Measurements from ENCODE around the gene CDCA8.
A peak's percentile ranks its signal among the peaks of the same experiment; 100 is the strongest.

Gene CDCA8

GRCh38 chr1:37741130-37741529, 48.8 kb downstream of the CDCA8 start:
- no peak for FAIRE-seq

- FAIRE-seq, result no peak
Observed at GRCh38 chr1:37741662-37742061, 49.3 kb downstream of the CDCA8 start.

DNA sequence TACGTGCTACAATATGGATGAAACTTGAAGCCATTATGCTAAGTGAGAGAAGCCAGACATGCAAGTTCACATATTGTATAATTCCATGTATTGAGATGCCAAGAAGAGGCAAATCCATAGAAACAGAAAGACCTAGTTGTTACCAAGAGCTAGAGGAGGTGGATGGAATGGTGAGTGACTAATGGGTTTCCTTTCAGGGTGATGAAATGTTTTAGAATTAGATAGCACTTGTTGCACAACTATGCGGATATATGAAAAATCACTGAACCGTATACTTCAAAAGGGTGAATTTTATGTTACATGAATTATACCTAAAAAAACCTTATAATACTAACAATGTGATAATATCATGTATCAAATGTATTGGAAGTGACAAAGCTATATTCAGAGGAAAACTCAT, 54.5 kb downstream of the CDCA8 start:
- no peak for FAIRE-seq

DNA sequence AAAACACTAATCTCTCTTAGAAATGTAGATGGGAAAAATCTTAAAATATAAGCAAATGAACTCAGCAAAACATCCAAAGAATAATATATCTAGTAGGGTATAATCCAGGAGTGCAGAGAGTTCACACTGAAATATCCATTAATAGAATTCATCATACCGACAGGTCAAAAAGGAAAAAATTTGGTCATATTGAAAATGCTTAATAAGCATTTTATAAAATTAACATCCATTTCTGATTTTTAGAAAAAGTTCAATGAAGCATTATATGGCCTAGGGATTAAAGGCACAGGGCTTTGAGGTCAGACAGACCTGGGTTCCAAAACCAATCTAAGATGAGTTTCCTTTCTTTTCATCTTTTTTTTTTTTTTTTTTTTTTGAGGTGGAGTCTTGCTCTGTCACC, 56.2 kb downstream of the CDCA8 start:
- peak; percentile 13 for FAIRE-seq

GRCh38 chr1:37752213-37752582, 59.9 kb downstream of the CDCA8 start:
- no peak for FAIRE-seq

DNA sequence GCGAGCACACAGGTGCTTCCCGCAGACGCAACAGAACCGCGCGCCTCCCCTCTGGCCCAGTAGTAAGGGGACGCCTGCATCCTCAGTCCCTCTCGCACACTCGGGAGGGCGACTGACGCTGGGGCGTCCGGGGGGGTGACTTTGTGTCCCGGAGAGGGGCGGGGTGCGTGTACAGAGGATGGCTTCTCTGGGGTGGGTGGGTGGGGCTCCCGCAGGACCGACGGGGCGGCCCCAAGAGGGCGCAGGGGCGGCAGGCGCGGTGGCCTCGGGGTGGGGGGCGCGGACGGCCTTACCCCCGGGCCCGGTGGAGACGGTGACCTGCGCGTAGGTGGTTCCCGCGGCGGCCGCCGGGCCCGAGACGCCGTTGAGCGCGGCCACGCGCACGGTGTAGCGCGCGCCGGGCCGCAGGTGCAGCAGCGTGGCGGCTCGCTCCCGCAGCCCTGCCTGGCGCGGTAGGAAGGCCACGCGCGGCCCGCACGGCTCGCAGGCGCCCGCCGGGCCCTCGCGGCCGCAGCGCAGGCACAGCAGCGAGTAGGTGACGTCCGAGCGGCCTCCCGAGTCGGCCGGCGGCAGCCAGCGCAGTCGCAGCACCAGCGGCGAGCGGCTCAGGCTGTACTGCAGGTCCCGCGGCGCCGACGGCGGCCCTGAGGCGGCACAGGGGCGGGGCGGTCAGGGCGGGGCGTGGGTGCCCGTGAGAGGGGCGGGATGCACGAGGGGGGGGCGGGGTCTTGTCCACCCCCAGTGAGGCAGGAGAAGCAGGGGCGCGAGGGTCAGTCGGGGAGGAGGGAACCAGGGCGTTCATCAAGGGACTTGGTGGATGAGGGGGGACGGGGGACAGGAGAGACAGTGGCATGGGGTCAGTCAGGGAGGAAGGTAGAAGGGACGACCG, 60.5 kb downstream of the CDCA8 start:
- no peak for FAIRE-seq

DNA sequence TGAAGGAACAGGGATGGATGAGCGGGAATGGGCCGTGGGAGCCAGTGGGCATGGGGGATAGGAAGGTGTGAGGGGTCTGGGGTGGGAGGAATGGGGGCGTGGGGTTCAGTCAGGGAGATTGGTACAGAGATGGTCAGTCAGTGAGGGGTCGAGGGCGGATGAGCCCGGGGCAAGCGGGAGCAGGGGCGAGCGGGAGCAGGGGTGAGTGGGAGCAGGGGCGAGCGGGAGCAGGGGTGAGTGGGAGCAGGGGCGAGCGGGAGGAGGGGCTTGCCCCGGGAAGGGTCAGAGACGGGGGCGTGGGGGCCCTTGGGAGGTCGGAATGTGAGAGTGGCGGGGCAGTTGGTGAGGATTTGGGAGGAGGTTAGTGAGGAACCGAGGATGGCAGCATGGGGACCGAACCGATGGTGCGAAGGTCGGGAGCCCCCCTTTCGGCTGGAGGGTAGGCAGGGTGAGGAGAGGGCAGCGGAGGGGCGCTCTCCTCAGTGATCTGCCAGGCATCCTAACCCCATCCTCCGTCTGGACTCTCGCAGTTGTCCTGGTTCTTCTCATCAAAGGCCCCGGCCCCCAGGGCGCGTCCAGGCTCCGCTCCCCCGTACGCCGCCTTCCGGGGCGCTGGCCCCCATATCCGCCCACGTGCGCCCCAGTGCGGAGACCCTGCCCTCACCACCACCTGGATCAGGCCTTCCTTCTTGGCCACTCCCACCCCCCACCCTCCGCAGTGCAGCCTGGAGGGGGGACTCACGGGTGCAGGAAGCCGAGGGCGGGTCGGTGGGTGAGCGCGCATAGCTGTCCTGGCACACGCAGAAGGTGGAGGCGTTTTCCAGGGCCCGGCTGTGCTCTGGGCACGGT, 61.4 kb downstream of the CDCA8 start:
- no peak for FAIRE-seq

- no peak for FAIRE-seq
Observed at GRCh38 chr1:37755290-37755689, 63.0 kb downstream of the CDCA8 start.

- no peak for FAIRE-seq
Observed at GRCh38 chr1:37755951-37756560, 63.7 kb downstream of the CDCA8 start.

All from G401.6 (cell line).